GM18870 (cell line): ENCODE results near the gene GMCL1.

ENCODE experiments used
- ATAC-seq: cut with Tn5 transposase; IDR thresholded peaks from one replicate; pipeline ENCODE4 v1.9.1; 2021; ENCODE audit warnings: moderate library complexity; ENCODE audit not compliant: unreplicated experiment

GMCL1 gene, protein sequence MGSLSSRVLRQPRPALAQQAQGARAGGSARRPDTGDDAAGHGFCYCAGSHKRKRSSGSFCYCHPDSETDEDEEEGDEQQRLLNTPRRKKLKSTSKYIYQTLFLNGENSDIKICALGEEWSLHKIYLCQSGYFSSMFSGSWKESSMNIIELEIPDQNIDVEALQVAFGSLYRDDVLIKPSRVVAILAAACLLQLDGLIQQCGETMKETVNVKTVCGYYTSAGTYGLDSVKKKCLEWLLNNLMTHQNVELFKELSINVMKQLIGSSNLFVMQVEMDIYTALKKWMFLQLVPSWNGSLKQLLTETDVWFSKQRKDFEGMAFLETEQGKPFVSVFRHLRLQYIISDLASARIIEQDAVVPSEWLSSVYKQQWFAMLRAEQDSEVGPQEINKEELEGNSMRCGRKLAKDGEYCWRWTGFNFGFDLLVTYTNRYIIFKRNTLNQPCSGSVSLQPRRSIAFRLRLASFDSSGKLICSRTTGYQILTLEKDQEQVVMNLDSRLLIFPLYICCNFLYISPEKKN

DNA sequence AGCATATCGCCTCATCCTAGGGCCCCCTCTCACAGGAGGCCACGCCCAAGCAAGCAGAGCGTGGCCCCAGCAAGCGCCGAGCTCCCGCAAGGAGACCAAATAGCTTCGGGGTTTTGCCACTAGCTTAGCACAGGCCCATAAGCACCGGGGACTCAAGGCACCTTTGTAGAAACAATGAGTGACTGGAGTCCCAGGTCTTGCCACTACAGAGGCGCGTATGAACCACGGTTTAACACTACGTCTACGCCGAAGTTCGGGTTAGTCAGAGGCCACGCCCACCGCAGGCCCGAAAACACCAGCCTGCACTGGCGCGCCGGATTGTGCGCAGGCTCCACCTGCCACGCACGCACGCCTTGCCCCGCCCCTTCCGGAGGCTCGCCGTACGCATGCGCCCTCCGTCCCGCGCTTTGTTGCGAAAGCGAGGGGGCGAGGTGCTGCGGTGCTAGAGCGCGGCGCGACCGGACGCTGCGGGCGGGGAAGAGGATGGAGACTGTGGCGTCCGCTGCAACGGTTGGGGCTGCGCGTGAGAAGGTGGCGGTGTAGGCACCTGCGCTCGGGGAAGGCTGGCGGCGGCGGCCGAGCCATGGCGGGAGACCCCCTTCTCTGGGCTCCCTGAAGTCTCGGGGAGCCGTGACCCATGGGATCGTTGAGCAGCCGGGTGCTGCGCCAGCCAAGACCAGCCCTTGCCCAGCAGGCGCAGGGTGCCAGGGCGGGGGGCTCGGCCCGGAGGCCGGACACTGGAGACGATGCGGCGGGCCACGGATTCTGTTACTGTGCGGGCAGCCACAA is at the start of gene GMCL1:
Gene GMCL1, plus strand, starts transcription at position 405 of the 789 bp plus-strand sequence. Its CDS starts 233 bp downstream, at position 638.
- ATAC-seq = peak; percentile 82

DNA sequence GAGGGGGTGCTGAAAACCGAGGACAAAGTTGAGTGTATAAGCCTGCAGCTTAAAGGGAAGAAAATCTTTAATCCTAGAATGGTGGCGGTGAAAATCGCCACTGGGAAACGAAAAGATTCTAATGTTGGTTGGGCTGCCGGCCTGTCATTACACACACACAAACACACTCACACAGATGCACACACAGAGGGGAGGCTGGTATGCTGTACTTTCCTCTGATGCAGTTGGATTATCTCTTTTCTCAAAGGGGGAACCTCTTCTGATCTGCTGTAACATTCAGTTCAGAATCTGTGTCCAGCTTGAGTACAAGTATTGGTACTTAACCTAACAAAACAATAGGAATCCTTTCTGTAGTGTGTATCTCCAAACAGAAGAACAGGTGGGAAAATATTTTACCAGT is 48.5 kb upstream of the GMCL1 start:
- no peak for ATAC-seq

DNA sequence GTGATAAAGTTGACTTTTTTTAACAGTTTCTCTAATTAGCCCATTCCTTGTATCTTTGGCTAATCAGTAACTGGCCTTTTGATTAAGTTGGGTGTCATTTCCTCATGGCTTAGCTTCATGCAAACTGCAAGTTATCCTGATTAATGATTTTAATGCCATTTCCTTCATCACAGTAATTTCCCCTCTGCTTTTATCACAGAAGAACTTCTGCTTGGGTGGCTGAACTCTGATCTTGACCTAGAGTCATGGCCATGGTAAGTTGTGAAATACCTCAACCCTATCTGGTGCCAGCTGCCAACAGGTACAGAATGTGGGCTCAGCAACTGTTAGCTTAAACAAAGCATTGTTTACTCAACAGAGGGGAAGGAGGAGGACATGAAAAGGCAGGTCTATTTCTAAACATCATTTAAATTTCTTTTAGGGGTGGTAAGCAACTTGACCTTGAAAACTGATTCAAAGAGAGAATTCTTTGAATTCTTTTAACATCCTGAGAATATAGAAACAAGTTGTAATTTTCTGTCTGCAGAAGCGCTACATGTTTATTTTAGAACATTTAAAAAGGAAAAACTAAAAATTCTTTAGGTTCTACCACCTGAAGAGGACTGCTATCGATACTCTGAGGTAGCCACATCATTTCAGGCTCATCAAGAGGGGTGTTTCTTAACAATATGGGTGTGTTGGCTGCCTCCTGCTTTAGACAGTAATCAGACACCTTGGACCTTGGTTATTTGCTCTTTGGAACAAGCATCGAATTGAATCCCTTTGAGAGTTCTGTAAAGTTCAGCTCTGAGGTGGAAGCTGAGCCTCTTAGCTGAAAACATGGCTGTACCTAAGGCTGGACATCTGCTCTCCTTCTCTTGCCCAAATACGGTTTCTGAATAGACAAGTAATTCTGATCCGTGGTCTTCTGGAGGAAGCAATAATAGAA is 47.9 kb upstream of the GMCL1 start:
- no peak for ATAC-seq

DNA sequence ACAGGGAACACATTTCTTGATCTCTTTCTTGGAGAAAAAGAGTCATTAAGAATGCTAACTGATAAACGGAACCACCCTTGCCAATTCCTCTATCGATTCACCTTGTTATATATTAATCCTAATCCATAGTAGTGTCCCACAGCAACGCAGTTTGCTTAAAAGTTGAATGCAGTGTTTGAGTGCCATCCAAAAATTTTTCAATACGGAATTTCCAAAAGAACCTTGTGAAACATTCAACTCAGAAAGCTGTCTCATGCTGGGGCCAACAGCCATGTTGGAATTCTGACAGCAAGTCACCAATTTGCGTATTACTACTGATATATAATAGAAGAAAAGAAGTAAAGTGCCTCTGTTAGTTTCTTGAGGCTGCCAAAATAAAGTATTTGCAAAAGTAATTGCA is 45.2 kb upstream of the GMCL1 start:
- no peak for ATAC-seq

DNA sequence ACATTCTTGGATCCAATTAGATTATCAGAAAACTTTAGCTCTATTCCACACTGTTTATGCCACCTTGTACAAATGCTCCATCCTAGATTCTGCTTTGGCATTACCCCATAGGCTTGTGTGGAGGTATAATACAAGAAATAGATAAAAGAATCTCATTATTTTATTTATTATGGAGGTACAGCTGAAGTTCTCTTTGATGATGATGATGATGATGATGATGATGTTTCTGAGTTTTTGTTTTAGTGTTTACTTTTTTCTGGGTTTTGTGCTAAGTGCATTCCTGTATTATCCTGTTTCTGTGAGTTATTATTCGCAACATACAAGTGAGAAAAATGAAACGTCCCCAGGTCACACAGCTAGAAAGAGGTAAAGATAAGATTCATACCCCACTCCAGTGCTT is 44.1 kb upstream of the GMCL1 start:
- ATAC-seq = no peak

DNA sequence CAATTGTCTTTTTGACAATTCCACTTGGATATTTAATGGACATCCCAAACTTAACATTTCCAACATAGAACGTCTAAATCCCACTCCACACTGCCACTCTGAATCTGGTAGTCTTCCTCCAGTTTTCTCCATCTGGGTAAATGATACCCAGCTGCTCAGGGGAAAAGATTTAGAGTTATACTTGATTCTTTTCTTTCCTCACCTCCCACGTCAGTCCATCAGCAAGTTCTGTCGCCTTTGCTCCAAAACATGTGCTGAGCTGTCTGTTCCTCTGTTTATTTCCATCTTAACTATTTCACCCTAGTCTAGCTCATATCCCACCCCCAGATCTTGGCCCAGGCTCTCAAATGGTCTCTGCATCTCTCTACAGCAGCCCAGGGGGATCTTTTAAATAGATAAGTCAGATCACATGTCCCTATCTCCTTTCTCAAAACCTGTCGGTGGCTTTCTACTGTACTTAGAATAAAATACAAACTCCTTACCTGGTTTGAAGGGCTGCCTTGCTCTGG is 43.4 kb upstream of the GMCL1 start:
- ATAC-seq = no peak

DNA sequence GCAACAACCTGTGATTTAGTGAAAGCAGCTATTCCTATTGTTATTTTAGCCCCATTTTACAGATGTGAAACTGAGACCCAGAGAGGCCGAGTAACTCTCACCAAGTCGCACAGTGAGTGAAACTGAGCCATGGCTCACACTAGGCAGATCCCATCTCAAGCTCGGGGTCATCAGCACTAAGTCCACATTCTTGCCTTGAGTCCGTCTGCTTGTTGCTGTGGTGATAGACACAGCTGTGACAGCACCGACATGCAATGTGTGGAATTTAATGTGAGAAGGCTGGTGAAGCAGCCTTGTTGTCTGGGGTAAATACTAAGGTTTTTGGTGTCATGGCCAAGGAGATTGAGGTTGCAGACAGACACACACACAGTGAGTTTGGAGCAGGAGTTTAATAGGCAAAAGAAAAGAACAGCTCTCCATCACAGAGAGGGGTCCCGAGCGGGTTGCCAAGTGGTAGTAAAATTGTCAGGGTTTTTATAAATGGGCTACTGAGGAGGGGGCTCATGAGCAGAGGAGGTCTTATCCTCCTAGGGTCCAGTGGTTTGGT is 40.2 kb upstream of the GMCL1 start:
- peak; percentile 44 for ATAC-seq

DNA sequence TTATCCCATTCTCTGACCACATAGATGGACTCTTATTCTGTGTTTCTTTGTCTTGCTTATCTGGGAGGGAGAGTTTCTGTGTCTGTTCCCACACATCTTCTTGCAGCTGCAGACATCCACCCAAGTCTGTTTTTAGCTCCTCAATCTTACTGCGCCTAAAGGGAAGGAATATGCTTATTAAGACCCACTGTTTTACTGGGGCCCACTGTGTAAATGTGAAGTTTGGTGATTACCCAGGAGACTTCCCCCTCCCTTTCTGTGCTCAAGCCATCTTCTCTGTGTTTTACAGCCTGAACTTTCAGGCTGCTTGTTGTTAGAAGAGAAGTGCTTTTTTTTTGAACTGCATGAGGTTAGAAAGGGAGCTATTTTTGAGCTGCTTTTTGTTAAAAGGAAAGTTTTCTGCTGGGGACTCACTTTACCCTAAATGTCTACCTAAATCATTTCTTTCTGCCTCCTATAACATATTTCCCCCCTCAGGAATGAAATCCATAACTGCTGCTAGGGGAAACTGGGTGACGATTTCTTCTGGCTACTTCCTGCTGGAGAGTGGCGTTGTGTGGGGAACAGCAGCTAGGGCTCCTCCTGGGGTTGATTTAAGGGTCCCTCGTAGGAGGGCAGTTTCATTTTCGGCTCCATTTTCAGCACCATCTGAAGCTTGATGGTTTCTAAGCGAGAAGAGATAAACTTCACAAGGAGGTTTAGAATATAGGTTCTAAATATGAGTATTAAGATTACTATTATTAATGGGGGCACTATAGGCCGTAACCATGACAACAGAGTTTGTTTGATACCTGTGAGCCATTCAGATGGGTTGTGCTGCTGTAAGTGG is 39.5 kb upstream of the GMCL1 start:
- ATAC-seq = peak; percentile 31

DNA sequence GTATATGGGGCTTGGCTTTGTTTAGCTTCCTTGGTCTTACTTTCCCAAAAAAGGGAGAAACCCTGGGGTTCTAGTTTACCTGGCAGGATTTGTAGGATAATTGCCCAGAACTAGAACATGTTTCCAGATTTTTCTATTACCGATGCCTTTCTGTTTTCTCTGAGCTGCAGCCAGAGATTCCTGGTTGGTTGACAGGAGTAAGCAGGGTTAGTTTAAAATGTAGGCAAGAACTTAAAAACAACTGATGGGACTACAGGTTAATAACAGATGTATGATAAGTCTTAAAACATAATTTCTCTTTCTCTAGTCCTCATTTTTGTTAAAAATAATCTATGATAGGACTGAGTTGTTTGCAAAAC is 38.9 kb upstream of the GMCL1 start:
- ATAC-seq = no peak

DNA sequence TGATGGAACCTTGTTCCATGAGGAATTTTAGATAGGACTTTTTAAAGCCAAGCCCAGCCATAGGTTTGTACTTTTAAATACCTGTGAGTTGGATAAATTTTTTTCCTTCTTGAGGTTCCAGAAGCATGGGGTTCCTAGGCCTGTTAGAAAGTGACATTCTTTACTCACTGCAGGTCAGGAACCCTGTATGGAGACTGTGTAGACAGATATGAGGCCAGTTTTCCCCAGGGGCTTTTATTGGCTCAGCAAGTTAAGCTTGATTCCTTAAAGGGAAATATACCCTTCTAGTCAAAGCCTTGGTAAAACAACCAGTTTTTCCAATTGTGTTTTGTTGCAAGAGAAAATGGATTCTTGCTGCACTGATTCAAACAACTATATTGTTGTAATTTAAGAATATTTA is 38.4 kb upstream of the GMCL1 start:
- no peak for ATAC-seq

DNA sequence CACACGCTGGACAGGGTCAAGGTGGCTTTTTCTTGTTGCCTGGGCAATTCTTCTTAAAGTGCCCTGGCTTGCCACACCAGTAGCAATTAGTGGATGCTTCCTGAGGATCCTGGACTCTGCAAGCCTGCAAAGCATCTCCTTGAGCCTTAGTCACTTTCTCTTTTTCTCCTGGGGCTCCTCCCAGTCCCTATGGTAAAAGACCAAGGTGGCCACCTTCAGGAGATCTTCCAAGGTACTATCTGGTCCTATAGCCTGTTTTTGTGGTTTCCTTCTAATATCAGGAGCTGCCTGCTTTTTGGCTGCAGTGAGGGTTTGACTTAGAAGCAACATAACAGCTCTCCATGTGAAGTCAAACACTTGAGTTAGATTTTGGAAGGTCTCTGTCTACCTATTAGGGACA is 33.3 kb upstream of the GMCL1 start:
- ATAC-seq = no peak

DNA sequence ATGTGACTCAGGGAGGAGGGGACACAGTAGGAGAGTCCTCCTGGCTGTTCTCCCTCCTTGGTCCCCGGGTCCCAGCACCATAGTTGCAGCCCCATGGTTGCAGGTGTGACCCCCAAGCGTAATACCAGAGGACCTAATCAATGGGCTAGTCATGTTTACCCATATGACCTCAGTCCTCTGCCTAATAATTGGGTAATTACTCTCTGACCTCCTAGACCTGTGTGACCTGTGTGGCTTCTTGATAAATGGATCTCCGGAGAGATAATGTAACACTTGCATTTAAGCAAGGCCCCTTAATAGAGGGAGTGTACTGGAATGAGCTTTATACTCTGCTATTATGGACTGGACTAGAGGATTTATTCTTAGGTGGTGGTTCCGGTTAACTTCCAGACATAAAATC is 32.2 kb upstream of the GMCL1 start:
- no peak for ATAC-seq

DNA sequence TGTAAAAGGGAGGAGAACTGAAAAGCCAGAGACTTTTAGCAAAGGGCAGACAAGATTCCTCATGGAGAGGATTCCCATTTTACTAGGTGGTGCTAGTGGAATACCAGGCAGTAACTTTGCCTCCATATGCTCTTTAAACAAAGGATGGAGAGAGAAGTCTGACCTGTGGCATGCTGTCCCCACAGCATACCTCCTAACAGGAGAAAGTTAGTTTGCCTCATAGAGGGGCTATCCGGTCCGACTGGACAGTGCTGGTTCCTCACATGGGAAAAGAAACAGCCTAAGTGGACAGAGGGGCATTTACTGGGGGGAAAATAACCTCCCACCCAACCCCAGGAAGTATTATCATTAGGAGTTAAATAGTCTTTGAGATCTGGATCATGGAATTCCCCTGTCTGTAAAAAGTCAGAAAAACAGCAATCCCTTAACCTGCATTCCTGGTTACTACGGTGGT is 31.6 kb upstream of the GMCL1 start:
- ATAC-seq = no peak

DNA sequence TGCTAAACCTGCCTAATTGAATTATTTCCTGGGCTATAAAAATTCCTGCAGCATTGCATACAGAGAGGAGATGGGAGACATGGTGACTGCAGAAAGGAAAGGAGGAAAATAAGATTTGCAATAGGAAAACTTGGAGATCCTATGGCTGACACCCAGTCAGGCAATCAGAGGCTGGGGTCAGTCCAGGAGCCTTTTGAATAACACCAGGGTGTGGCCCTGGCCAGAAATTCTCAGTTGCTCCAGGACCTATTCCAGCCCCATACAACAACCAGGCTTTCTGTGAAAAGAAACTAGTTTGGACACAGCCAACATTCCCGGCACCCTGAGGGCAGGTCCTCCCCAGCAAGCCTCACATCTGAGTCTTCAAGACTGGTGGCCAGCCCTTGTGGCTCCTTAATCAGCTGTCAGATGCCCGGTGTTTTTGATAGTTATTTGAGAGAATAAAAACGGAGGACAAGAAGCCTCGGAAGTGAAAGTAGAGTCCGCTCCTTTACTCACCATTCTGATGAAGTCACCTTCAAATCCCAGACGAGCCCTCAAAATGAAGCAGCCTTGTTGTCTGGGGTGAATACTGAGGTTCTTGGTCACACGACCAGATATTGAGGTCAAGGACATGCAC is 31.1 kb upstream of the GMCL1 start:
- ATAC-seq = no peak

DNA sequence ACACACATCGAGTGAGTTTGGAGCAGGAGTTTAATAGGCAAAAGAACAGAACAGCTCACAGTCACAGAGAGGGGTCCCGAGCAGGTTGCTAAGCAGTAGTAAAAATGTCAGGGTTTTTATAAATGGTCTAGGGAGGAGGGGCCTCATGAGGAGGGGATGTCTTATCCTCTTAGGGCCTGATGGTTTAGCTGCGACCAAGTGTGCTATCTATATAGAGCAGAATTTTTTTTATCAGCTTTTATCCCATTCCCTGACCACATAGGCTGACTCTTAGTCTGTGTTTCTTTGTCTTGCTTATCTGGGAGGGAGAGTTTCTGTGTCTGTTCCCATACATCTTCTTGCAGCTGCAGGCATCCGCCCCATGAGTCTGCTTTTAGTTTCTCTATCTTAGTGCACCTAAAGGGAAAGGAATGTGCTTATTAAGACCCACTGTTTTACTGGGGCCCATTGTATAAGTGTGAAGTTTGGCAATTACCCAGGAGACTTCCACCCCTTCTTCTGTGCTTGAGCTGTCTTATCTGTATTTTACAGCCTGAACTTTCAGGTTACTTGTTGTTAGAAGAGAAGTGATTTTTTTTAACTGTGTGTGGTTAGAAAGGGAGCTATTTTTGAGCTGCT is 30.4 kb upstream of the GMCL1 start:
- ATAC-seq = peak; percentile 38

DNA sequence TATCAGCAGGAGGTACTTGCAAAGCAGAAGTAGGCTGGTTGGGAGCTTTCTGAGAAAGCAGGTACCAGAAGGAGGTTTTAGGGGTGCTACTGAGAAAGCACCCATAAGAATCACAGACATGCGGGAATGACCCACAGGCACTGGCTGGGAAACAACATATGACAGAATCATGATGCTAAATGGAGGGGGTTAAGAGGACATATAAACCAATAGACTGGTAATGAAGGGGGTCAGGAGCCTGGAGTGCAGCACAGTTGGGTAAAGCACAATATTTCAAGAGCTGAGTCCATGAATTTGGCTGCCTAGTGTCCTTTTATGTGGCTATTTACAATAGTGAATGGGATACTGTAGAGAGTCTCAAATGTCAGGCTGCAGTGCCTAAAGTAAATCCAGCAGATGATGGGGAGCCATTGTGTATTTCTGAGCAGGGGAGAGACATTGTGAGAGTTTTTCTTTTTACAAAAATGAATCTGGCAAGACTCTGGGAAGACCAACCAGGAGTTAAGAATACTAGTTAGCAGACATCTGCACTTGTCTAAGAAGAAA is 27.6 kb upstream of the GMCL1 start:
- ATAC-seq = no peak

DNA sequence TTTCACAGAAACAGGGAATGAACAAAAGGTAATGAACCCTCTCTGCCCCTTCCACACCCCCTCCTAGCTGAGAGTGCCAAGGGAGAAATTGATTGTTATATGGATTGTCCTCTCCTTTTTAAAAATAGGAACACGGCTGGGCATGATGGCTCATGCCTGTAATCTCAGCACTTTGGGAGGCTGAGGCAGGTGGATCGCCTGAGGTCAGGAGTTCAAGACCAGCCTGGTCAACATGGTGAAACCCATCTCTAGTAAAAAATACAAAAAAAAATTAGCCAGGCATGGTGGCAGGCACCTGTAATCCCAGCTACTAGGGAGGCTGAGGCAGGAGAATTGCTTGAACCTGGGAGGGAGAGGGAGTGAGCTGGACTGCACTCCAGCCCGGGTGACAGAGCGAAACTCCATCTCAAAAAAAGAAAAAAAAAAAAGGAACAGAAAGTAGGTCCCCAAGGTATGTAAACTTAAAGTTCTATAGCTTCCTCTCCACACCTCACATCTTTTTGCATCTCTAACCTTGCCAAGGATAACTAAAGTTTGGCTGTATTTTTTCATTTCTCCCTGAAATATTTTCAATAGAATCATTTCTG is 26.6 kb upstream of the GMCL1 start:
- ATAC-seq = peak; percentile 46

DNA sequence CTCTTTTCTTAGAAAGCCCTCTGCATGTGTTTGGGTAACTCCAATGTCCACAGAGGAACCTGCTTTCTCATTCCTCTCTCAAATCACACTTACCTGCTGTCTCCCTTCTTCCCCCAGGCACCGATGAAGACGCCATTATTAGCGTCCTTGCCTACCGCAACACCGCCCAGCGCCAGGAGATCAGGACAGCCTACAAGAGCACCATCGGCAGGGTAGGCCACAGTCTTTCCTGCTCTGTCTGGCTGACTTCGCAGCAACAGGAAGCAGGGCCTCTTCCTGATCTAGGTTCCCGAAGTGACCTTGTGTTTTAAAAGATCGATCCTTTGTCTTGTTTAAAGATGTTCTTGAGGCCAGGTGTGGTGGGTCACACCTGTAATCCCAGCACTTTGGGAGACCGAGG is 25.0 kb upstream of the GMCL1 start:
- no peak for ATAC-seq
